ENCODE results near the gene EYA3.
"Not testable (repeated sequence)": the region's sequence is repeated elsewhere in the genome, so short reads cannot be mapped to it uniquely, and the experiment has no call there.

The EYA3 gene

DNA sequence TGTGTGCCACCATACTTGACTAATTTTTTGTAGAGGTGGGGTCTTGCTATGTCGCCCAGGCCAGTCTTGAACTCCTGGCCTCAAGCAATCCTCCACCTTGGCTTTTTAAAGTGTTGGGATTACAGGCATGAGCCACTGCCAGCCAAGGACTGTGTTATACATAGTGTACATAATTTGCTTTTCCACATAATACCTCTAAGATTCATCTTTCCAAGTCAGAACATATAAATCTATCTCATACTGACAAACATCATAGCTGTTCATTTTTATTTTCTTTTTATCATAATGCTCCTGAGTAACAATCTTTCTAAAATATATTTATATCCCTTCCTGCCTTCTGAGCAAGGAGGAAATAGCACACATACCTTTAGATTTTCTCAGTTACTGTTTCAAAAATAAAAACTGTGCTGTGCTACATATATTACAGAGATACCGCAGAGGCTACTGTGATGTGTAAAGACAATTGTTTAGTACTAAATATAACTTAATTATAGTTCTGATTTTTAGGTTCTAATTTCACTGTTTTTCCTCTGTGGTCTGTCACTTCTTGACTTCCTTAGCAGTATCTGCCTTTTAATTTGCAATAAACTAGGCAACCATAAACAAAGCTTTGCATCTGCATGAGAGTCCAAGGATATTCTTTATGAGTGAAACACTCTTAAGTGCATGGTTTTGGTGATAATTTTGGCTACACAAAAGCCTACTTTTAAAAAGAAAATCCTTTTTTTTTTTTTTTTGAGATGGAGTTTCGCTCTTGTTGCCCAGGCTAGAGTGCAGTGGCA, 59.3 kb downstream of the EYA3 start:
- no peak for DNase-seq (ENCODE audit: low spot score)

GRCh38 chr1:28027660-28028059, 60.8 kb downstream of the EYA3 start:
- DNase-seq (ENCODE audit: low spot score): no peak

- no peak for DNase-seq (ENCODE audit: low spot score)
Measured at GRCh38 chr1:28027238-28027637, 61.2 kb downstream of the EYA3 start.

DNA sequence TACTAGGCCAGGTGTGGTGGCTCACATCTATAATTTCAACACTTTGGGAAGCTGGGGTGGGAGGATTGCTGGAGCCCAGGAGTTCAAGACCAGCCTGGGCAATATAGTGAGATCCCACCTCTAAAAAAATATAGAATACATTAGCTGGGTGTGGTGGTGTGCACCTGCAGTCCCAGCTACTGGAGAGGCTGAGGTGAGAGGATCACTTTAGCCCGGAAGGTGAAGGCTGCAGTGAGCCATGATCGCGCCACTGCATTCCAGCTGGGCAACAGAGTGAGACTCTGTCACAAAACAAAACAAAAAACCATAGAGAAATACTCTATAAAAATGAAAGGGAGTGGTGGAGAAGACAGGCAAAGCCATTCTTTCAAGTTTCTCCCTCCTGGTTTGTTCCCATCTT, 62.1 kb downstream of the EYA3 start:
- no peak for DNase-seq (ENCODE audit: low spot score)

DNA sequence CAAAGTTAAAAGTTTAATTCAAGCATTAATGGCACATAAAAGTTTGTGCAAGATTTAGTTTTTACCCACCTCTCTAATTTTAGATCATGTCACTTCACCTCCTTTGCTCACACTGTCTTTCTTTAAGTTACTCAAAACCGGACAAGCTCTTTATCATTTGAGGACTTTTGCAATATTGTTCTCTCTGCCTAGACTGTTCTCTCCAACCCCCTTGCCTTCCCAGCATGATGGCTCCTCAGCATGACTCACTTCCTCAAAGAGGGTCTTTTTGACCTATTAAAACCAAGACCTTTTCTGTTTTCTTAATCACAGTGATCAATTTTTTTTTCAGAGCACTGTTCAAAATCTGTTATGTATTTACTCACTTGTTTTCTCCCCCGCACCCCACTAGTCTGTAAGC, 67.3 kb downstream of the EYA3 start:
- no peak for DNase-seq (ENCODE audit: low spot score)

GRCh38 chr1:28010969-28011368, 77.4 kb downstream of the EYA3 start:
- DNase-seq (ENCODE audit: low spot score): no peak

- DNase-seq (ENCODE audit: low spot score): not testable (repeated sequence)
Measured at GRCh38 chr1:28003117-28003516, 85.3 kb downstream of the EYA3 start.

DNA sequence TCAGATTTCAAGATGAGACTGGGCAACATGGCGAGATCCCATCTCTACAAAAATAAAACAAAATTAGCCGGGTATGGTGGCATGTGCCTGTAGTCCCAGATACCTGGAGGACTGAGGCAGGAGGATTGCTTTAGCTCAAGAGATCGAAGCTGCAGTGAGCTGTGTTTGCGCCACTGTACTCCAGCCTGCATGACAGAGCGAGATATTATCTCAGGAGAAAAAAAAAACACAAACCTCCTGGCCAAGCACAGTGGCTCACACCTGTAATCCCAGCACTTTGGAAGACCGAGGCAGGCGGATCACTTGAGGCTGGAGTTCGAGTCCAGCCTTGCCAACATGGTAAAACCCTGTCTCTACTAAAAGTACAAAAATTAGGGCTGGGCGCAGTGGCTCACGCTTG, 85.8 kb downstream of the EYA3 start:
- no peak for DNase-seq (ENCODE audit: low spot score)

DNA sequence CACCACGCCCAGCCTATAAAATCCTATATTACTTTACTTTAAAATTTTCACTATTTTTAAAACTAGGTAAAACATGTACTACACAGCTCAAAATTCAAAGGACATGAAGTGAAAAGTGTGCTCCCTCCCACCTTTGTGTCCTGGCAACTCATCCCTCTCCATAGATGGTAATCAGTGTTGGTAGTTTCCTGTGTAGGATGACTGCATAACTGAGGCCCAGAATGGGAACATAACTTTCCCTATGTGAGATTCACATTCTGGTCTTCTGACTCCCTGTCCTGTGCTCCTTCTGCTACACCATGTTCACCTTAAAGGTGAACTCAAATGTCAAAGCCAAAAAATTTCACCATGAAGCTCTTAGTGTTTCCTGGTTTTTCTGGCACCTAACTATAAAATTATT, 89.4 kb downstream of the EYA3 start:
- DNase-seq (ENCODE audit: low spot score): no peak

DNA sequence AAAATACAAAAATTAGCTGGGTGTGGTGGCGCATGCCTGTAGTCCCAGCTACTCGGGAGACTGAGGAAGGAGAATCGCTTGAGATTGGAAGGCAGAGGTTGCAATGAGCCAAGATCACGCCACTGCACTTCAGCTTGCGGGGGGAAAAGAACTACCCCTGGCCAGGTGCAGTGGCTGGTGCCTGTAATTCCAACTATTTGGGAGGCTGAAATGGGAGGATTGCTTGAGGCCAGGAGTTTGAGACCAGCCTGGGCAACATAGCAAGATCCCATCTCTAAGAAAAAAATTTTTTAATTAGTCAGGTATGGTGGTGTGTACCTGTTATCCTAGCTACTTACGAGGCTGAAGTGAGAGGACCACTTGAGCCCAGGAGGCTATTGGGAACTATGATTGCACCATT, 93.9 kb downstream of the EYA3 start:
- DNase-seq (ENCODE audit: low spot score): not testable (repeated sequence)

DNA sequence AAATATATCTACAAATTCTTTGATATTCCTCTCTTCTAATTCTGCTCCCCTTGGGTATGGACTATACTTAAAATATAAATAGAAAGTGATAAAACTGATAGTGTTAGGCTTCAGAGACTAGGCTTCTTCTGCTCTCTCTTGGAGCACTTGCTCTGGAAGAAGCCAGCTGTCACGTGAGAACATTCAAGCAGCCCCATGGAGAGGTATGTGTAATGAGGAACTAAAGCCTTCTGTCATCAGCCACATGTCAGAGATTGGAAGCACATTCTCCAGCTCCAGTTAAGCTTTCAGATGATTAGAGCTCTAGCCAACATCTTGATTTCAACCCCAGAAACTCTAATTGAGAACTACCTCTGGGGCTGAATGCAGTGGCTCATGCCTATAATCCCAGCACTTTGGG, 94.3 kb downstream of the EYA3 start:
- DNase-seq (ENCODE audit: low spot score): no peak

GRCh38 chr1:27993241-27993640, 95.2 kb downstream of the EYA3 start:
- no peak for DNase-seq (ENCODE audit: low spot score)

GRCh38 chr1:27992276-27992675, 96.1 kb downstream of the EYA3 start:
- DNase-seq (ENCODE audit: low spot score): no peak

DNA sequence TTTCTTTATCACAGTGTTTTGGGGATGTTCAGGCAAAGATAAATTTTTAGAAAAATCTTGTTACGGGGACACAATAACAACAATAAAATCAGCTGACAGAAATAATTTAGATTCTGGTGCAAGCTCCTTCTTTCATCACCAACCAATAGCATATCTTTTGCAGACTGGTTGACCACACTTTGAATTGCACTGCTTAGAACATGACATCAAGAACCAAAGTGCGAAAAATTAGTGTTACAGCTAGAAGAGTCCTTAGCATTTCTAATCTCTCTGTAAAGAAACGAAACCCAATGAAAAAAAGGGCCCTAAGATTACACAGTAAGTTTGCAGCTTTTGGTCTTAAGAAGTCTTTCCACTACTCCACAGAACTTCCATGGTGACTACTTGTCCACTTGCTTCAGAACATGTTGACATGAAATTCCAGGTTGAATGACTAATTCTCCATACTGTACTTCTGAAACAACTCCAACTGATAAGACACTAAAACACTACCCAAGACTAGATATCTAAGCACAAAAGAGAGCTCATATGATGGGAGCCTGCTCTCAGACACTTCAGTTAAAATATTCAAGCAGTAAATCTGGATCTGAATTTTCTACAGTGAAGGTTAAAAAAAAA, 97.4 kb downstream of the EYA3 start:
- DNase-seq (ENCODE audit: low spot score): no peak

GRCh38 chr1:27981145-27981544, 107.3 kb downstream of the EYA3 start:
- no peak for DNase-seq (ENCODE audit: low spot score)

- no peak for DNase-seq (ENCODE audit: low spot score)
Measured at GRCh38 chr1:27980216-27980845, 108.1 kb downstream of the EYA3 start.

GRCh38 chr1:27979859-27980201, 108.6 kb downstream of the EYA3 start:
- no peak for DNase-seq (ENCODE audit: low spot score)

- DNase-seq (ENCODE audit: low spot score): peak; percentile 91
Measured at GRCh38 chr1:27979151-27979858, 109.1 kb downstream of the EYA3 start.

DNA sequence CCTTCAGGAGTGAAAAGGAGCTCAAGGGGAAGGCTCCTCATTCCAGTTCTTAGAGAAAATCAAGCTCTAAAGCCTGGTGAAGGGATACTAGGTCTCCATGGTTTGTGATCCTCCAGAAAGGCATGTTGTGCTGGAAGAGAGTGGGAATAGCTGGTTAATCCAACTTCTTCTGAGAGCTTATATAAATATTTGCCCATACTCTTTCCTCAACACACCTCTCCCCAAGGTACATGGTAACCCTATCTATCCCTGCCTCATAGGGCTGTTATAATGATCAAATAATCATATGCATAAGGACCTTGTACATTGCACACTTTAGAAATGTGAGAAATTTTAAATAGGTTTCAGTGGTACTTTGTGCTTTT, 114.0 kb downstream of the EYA3 start:
- no peak for DNase-seq (ENCODE audit: low spot score)

GRCh38 chr1:27973771-27974416, 114.5 kb downstream of the EYA3 start:
- no peak for DNase-seq (ENCODE audit: low spot score)

GRCh38 chr1:27972141-27972540, 116.3 kb downstream of the EYA3 start:
- DNase-seq (ENCODE audit: low spot score): no peak

DNA sequence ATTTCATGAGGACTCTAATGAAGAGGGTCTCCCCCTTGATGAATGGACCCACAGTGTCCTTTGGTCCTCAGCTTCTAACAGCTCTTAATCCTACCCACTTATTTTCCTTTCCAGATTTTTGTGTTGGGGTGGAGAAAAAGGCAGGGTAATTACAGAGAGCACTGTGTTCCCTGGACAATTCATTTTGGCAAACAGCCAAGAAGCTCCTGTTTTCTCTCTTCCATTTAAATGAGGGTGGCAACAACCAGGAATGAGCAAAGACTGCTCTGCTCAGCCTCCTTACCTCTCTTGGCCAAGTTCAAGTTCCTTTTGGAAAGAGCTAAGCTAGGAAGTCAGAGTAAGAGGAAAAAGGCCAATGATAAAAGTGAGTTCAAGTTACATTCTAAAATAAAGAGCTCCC, 116.7 kb downstream of the EYA3 start:
- DNase-seq (ENCODE audit: low spot score): no peak

DNA sequence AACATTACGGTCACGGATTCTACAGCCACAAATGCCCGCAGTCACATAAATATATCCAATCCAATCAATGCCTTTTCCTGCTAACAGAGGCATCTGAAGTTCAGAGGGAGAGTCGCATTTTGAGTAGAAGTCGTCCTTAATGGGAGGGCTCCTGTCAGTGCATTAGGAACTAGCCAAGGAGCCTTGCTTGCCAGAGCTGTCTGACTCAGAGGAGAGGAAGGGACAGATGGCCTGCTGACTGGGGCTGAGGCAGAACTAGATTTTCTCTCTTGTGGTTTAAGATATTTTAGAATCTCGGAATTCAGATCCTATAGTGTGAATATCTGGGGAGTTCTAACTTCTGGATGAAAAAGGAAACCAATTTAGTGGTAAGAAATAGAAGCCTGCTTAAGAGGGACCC, 118.0 kb downstream of the EYA3 start:
- no peak for DNase-seq (ENCODE audit: low spot score)

Measured in hematopoietic multipotent progenitor cell treated with erythropoietin and hydrocortisone succinate and interleukin-3 and kit ligand, for 17 days (in vitro differentiated cells).